Heart left ventricle (tissue), 16 donors: ENCODE data around the gene QSOX2. TPM values are rescaled to one million over a fixed set of nuclear protein-coding genes. Genes with fewer than 3 reads are reported as not detected.
A peak's percentile ranks its signal among the peaks of the same experiment; 100 is the strongest.

Experiments used
- ATAC-seq, 4 donors: fragments of 200-7000 bp; cut with Tn5 transposase; one replicate each; pipeline ENCODE4 v1.9.1; 2020 to 2022; ENCODE audit warnings: moderate library complexity in 4 of 4, mild to moderate bottlenecking in 3 of 4, moderate number of reproducible peaks in 1 of 4
- DNase-seq, 5 donors: peaks; one replicate each; pipeline ENCODE4 v3.0.0-alpha.2; 2020
- H3K27ac ChIP-seq, 12 donors: fragments of 200-600 bp; sonication (generic) in 4 of 12; one replicate each; pipeline versions ENCODE4 v1.5.0 to v1.8.0; 2016 to 2022; ENCODE audit warnings: mild to moderate bottlenecking in 2 of 12
- H3K27me3 ChIP-seq, 9 donors: fragments of 200-600 bp; sonication (generic) in 2 of 9; one replicate each; pipeline versions ENCODE4 v1.5.1 to v1.8.0; 2016 to 2022; ENCODE audit warnings: mild to moderate bottlenecking in 3 of 9
- H3K36me3 ChIP-seq, 9 donors: fragments of 200-600 bp; sonication (generic) in 2 of 9; one replicate each; pipeline versions ENCODE4 v1.5.0 to v1.8.0; 2018 to 2022; ENCODE audit warnings: mild to moderate bottlenecking in 2 of 9
- H3K4me1 ChIP-seq, 12 donors: fragments of 200-600 bp; sonication (generic) in 4 of 12; one replicate each; pipeline versions ENCODE4 v1.5.0 to v1.8.0; 2016 to 2022; ENCODE audit warnings: mild to moderate bottlenecking in 3 of 12
- H3K4me3 ChIP-seq, 12 donors: fragments of 200-600 bp; sonication (generic) in 4 of 12; one replicate each; pipeline versions ENCODE4 v1.5.0 to v1.8.0; 2017 to 2022; ENCODE audit warnings: mild to moderate bottlenecking in 9 of 12, moderate library complexity in 4 of 12
- H3K9me3 ChIP-seq, 12 donors: fragments of 200-600 bp; sonication (generic) in 4 of 12; one replicate each; pipeline versions ENCODE4 v1.5.0 to v1.8.0; 2016 to 2022; ENCODE audit warnings: mild to moderate bottlenecking in 1 of 12
- CTCF ChIP-seq, 12 donors: fragments of 200-600 bp; sonication (generic) in 4 of 12; IDR thresholded peaks; one replicate each; pipeline versions ENCODE4 v1.5.0 to v1.8.0; 2018 to 2022; ENCODE audit warnings: antibody characterized with exemption in 12 of 12, mild to moderate bottlenecking in 5 of 12
- POLR2A ChIP-seq, 2 donors: fragments of 450-650 bp; IDR thresholded peaks; one replicate each; pipeline ENCODE4 v1.6.1; 2017; ENCODE audit warnings: antibody characterized with exemption in 2 of 2, mild to moderate bottlenecking in 2 of 2, moderate library complexity in 2 of 2
- WGBS, 4 donors: extraction: QIAGEN DNeasy Blood & Tissue Kit in 2 of 4; methylation state at CpG; one replicate each; pipeline versions ENCODE4 v1.1.5 to v1.1.7; 2013 to 2018; 5-methylcytosine and 5-hydroxymethylcytosine counted together
- intact Hi-C, 10 donors: fragments of 100-400 bp; cut with DNase I; formaldehyde crosslinking; loops; one replicate each; pipeline versions ENCODE4 v1.11.1 to v1.14.2; 2022
- polyA plus RNA-seq, 2 donors: library from polyadenylated mRNA; stranded (reverse); fragments of 200-250 nt; gene quantifications; one replicate each; pipeline ENCODE4 v1.2.3, GENCODE V29; 2013
- total RNA-seq, 9 donors: library from RNA; depleted of rRNA in 2 of 9; stranded (reverse); fragments of >200 nt in 2 of 9; fragmentation: NEBNext Ultra II Directional in 3 of 9; extraction: Animal tissue kit (Norgen Biotek cat#: 25700) in 3 of 9; gene quantifications; one replicate each; pipeline versions ENCODE4 v1.1.0 to v1.2.4, GENCODE V29; 2016 to 2023
- donor health status: ischemic (EF 13 %, LVEDD 7.1; RV severe dilation, severe dysfunction).
- donor health status: healthy with polysubstance abuse.
- donor health status: DM: no; HTN: yes; CAD: no.
- donor health status: DM: no; HTN: no; CAD: no.
- donor health status: ischemic (EF 25% LVEDD 6.9; RV normal size, moderate dysfunction).
- donor health status: ischemic (EF 25% LVEDD 5.7; RV mildly dilated, moderate dysfunction).
- donor health status: healthy.
- donor health status: DM: yes; HTN: yes; CAD: no.
- donor health status: ischemic (EF 35%, LVEDD 5.7; RV mildly dilated, moderate dysfunction).
- donor health status: nonischemic (EF 11% LVEDD 7.7; RV severe dilation, severe dysfunction).
- donor health status: DM: yes; HTN: yes; CAD: no.
- donor health status: PGD.
- donor health status: ischemic (EF 29% LVEDD 5.4; RV normal size, mild dysfunction).
- donor health status: nonischemic (EF 23%, LVEDD 6.1; RV moderate dilation, normal function).

Gene QSOX2
- total and polyA plus RNA-seq, 11 donors: 4.3 to 9.9 (median 5.9) TPM

DNA sequence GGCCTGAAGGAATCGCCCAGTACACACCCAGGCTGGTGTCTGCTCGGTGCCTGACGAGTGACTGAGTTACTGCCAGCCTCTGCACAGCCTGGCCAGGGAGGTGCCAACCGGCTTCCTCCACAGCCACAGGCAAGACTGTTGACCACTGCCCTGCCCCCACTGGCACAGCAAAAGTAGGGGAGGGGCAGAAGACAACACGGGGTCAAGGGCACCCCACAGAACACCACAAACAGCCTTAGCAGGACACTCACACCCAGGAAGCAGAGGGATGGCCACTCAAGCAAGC is 40.0 kb downstream of the QSOX2 start:
- peaks cover 0 to 17% (median 9%) of the 10 kb centered on the region in 9 donors for H3K36me3 ChIP-seq
- ATAC-seq (no peak), DNase-seq (no peak)
- H3K9me3 ChIP-seq: no peaks in the 10 kb centered on the region
- peaks cover 0 to 8% (median 0%) of the 10 kb centered on the region in 12 donors for H3K4me1 ChIP-seq
- H3K27ac ChIP-seq: no peak overlapping the region
- 70 to 100% (median 87%) methylated on average over 2 to 5 of the region's 5 CpGs for WGBS, 4 donors
- TF ChIP-seq POLR2A (IDR thresholded peaks at IDR 0.05) (no peak), CTCF (IDR thresholded peaks at IDR 0.05) (no peak)
- intact Hi-C loops: no loop called here
- H3K4me3 ChIP-seq: no peak overlapping the region
- peaks cover 30 to 48% (median 42%) of the 10 kb centered on the region in 9 donors for H3K27me3 ChIP-seq

- H3K27me3 ChIP-seq: peaks cover 36 to 54% (median 48%) of the 10 kb centered on the region in 9 donors
- ATAC-seq: peak in 2 of 4 donors; percentile 64 to 74
- TF ChIP-seq POLR2A (IDR thresholded peaks at IDR 0.05): no peak
- no peak for TF ChIP-seq CTCF (IDR thresholded peaks at IDR 0.05)
Observed at GRCh38 chr9:136204838-136205706, 40.5 kb downstream of the QSOX2 start, which contains the start of gene LHX3. Gene LHX3, minus strand, starts transcription at chr9:136205128. Its CDS starts 116 bp downstream, at chr9:136205012.

DNA sequence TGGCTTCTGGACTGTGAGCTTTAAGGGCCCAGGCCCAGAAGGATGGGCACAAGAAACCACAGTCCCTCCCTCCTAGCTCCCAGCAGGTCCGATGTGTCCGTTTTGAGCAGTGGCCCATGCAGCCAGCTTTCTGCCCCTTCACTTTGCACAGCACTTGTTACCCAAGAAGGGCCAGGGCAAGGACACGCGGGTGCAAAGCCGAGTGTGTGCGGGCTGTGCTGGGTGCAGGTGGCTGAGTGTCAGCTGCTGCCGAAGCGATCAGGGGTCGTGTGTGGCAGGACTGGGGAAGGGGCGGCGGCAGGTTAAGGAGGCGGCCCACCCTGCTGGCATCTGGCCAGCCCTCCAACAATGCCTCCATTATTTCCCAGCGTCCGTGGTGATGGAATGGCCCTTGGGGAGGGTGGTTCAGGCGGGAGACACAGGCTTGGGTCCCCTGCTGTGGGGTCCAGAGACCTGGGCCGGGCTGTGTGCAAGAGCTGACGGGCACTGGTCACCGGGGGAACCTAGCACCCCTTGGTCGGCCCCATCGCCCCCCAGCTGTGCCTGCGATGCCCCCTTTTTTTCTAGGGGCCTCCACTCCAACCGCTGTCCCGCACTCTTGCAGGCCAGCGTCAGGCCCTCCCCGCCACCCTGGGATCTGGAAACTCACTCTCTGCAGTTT is 41.3 kb downstream of the QSOX2 start:
- no peak for TF ChIP-seq CTCF (IDR thresholded peaks at IDR 0.05)
- TF ChIP-seq POLR2A (IDR thresholded peaks at IDR 0.05): no peak
- intact Hi-C loops: no loop called here
- H3K4me3 ChIP-seq: no peak overlapping the region
- peaks cover 0 to 13% (median 0%) of the 10 kb centered on the region in 12 donors for H3K4me1 ChIP-seq
- H3K9me3 ChIP-seq: no peaks in the 10 kb centered on the region
- no peak overlapping the region for H3K27ac ChIP-seq
- WGBS, 4 donors: 51 to 60% (median 54%) methylated on average over 18 to 25 of the region's 25 CpGs
- H3K27me3 ChIP-seq: peaks cover 44 to 62% (median 56%) of the 10 kb centered on the region in 9 donors
- ATAC-seq: no peak
- H3K36me3 ChIP-seq: peaks cover 0 to 10% (median 3%) of the 10 kb centered on the region in 9 donors
- no peak for DNase-seq

More at GRCh38 chr9:136204838-136205706, 40.5 kb downstream of the QSOX2 start, which contains the start of gene LHX3:
- DNase-seq: peak in 2 of 5 donors; percentile 22 to 31
- Histone ChIP-seq H3K4me1 (peaks cover 0 to 8% (median 0%) of the 10 kb centered on the region in 12 donors), H3K4me3 (no peak within 1 kb of the TSS), H3K27ac (no peak within 1 kb of the TSS), H3K9me3 (no peaks in the 10 kb centered on the region), H3K36me3 (peaks cover 0 to 16% (median 4%) of the 10 kb centered on the region in 9 donors)
- 0 to 18% (median 8%) methylated on average over 2 to 70 of the region's 70 CpGs for WGBS, 4 donors
- intact Hi-C loops: no loop called here
